Ishikawa (cell line): ENCODE measurements around the gene PCBP3.

Source experiments
- EGR1 ChIP-seq: IDR thresholded peaks from 2 replicates; pipeline ENCODE4 v1.6.1; 2012
- EP300 ChIP-seq: IDR thresholded peaks from 2 replicates; pipeline ENCODE4 v1.6.1; 2012; ENCODE audit warnings: borderline replicate concordance
- TF ChIP-seq, protein P1 (sequence below): IDR thresholded peaks from 2 replicates; pipeline ENCODE4 v1.6.1; 2012; ENCODE audit warnings: low read depth, mild to moderate bottlenecking
- TF ChIP-seq, protein P2 (sequence below): IDR thresholded peaks from 2 replicates; pipeline ENCODE4 v1.6.1; 2012

DNA sequence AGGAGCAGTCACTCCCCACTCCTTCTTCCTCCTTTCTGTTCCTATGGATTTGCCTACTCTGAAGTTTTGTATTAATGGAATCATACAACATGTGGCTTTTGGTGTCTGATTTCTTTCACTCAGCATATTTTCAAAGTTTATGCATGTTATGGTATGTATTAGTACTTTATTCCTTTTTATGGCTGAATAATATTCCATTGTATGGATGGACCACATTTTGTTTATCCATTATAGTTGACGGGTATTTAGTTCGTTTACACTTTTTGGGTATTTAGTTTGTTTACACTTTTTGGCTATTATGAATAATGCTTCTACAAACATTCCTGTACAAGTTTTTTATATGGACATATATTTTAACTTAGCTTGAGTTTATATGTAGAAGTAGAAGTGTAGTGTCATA lies 113.1 kb downstream of the PCBP3 start:
- TF ChIP-seq, protein P1, sequence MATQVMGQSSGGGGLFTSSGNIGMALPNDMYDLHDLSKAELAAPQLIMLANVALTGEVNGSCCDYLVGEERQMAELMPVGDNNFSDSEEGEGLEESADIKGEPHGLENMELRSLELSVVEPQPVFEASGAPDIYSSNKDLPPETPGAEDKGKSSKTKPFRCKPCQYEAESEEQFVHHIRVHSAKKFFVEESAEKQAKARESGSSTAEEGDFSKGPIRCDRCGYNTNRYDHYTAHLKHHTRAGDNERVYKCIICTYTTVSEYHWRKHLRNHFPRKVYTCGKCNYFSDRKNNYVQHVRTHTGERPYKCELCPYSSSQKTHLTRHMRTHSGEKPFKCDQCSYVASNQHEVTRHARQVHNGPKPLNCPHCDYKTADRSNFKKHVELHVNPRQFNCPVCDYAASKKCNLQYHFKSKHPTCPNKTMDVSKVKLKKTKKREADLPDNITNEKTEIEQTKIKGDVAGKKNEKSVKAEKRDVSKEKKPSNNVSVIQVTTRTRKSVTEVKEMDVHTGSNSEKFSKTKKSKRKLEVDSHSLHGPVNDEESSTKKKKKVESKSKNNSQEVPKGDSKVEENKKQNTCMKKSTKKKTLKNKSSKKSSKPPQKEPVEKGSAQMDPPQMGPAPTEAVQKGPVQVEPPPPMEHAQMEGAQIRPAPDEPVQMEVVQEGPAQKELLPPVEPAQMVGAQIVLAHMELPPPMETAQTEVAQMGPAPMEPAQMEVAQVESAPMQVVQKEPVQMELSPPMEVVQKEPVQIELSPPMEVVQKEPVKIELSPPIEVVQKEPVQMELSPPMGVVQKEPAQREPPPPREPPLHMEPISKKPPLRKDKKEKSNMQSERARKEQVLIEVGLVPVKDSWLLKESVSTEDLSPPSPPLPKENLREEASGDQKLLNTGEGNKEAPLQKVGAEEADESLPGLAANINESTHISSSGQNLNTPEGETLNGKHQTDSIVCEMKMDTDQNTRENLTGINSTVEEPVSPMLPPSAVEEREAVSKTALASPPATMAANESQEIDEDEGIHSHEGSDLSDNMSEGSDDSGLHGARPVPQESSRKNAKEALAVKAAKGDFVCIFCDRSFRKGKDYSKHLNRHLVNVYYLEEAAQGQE = no peak
- TF ChIP-seq EP300 (no peak), EGR1 (no peak)
- TF ChIP-seq, protein P2, sequence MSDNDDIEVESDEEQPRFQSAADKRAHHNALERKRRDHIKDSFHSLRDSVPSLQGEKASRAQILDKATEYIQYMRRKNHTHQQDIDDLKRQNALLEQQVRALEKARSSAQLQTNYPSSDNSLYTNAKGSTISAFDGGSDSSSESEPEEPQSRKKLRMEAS = no peak
